Adrenal gland (tissue), 12 donors: ENCODE measurements around the gene PPM1M. TPM values are rescaled to one million over a fixed set of nuclear protein-coding genes. Genes with fewer than 3 reads are reported as not detected.

Experiments
- DNase-seq, 7 donors: peaks; one replicate each; pipeline ENCODE4 v3.0.0-alpha.2; 2019 to 2020
- H3K27ac ChIP-seq, 5 donors: fragments of 200-600 bp; sonication (generic) in 4 of 5; 1 replicate in 3 of 5; 2 replicates in 2 of 5; pipeline versions ENCODE4 v1.5.1 to v1.8.0; 2016 to 2020; ENCODE audit warnings: mild to moderate bottlenecking in 1 of 5
- H3K27me3 ChIP-seq: fragments of 200-600 bp; 2 replicates; pipeline ENCODE4 v1.8.0; 2021
- H3K36me3 ChIP-seq, 2 donors: fragments of 200-600 bp; replicated peaks in 1 of 2; 1 replicate in 1 of 2; 2 replicates in 1 of 2; pipeline versions ENCODE4 v1.5.1 to v1.8.0; 2018 to 2022
- H3K4me1 ChIP-seq, 2 donors: fragments of 200-600 bp; replicated peaks in 1 of 2; 1 replicate in 1 of 2; 2 replicates in 1 of 2; pipeline versions ENCODE4 v1.5.1 to v1.8.0; 2018 to 2021
- H3K4me3 ChIP-seq, 4 donors: fragments of 200-600 bp; sonication (generic) in 3 of 4; one replicate each; pipeline ENCODE4 v1.5.1; 2016 to 2018
- H3K9me3 ChIP-seq, 3 donors: fragments of 200-600 bp; sonication (generic) in 1 of 3; replicated peaks in 1 of 3; 1 replicate in 2 of 3; 2 replicates in 1 of 3; pipeline versions ENCODE4 v1.5.1 to v1.8.0; 2016 to 2021
- POLR2A ChIP-seq, 2 donors: fragments of 450-650 bp; IDR thresholded peaks; one replicate each; pipeline ENCODE4 v1.6.1; 2017; ENCODE audit warnings: antibody characterized with exemption in 2 of 2, mild to moderate bottlenecking in 2 of 2, moderate library complexity in 1 of 2
- WGBS, 4 donors: extraction: QIAGEN DNeasy Blood & Tissue Kit in 2 of 4; methylation state at CpG; one replicate each; pipeline versions ENCODE4 v1.1.5 to v1.1.7; 2013 to 2017; 5-methylcytosine and 5-hydroxymethylcytosine counted together
- intact Hi-C, 2 donors: fragments of 100-400 bp; cut with DNase I; formaldehyde crosslinking; loops; one replicate each; pipeline versions ENCODE4 v1.14.1 to v1.15.0; 2022 to 2023
- polyA plus RNA-seq, 3 donors: library from polyadenylated mRNA; stranded (reverse); fragments of 200-250 nt in 2 of 3; fragments of 350-450 nt in 1 of 3; fragmentation: Illumina TruSeq in 1 of 3; extraction: RNeasy Lipid Tissue Mini Kit (QIAGEN cat#74804) in 1 of 3; gene quantifications; one replicate each; pipeline ENCODE4 v1.2.3, GENCODE V29; 2013 to 2014
- total RNA-seq, 9 donors: library from RNA; depleted of rRNA in 4 of 9; stranded (reverse); fragments of >200 nt in 4 of 9; fragments of 120-200 nt in 1 of 9; fragmentation: NEBNext Ultra II Directional in 1 of 9; extraction: Animal tissue kit (Norgen Biotek cat#: 25700) in 1 of 9; gene quantifications; one replicate each; pipeline versions ENCODE4 v1.1.0 to v1.2.4, GENCODE V29; 2013 to 2023
- TF ChIP-seq, protein P1 (sequence below), 6 experiments: fragments of 450-650 bp in 4 of 6; fragments of 200-600 bp in 2 of 6; sonication (generic) in 1 of 6; IDR thresholded peaks; 1 replicate in 5 of 6; 2 replicates in 1 of 6; pipeline versions ENCODE4 v1.5.1 to v1.8.0; 2016 to 2021; ENCODE audit warnings: antibody characterized with exemption in 6 of 6, mild to moderate bottlenecking in 2 of 6, moderate library complexity in 1 of 6
- donor health status: healthy with polysubstance abuse.
- donor health status: Bipolar disorder and iron deficiency.
- donor health status: DM: yes; HTN: yes; CAD: no.
- donor health status: DM: no; HTN: no; CAD: no.
- donor health status: DM: no; HTN: no; CAD: no.
- donor health status: DM: yes; HTN: yes; CAD: no.

The PPM1M gene
- total and polyA plus RNA-seq, 12 donors: 3.2 to 29.8 (median 21.7) TPM

GRCh38 chr3:52221563-52222318, 23.8 kb upstream of the PPM1M start:
- intact Hi-C loops: loop anchor here (5.0 kb wide), 2 partner anchors 106 to 126 kb away; no protein-coding TSS in a partner anchor
- TF ChIP-seq POLR2A (IDR thresholded peaks at IDR 0.05): no peak
- TF ChIP-seq, protein P1, sequence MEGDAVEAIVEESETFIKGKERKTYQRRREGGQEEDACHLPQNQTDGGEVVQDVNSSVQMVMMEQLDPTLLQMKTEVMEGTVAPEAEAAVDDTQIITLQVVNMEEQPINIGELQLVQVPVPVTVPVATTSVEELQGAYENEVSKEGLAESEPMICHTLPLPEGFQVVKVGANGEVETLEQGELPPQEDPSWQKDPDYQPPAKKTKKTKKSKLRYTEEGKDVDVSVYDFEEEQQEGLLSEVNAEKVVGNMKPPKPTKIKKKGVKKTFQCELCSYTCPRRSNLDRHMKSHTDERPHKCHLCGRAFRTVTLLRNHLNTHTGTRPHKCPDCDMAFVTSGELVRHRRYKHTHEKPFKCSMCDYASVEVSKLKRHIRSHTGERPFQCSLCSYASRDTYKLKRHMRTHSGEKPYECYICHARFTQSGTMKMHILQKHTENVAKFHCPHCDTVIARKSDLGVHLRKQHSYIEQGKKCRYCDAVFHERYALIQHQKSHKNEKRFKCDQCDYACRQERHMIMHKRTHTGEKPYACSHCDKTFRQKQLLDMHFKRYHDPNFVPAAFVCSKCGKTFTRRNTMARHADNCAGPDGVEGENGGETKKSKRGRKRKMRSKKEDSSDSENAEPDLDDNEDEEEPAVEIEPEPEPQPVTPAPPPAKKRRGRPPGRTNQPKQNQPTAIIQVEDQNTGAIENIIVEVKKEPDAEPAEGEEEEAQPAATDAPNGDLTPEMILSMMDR (IDR thresholded peaks at IDR 0.05): no peak
- Histone ChIP-seq H3K4me1 (peaks cover 0 to 14% of the 10 kb centered on the region in 2 donors), H3K4me3 (no peak overlapping the region), H3K27ac (no peak overlapping the region), H3K27me3 (no peaks in the 10 kb centered on the region), H3K36me3 (no peaks in the 10 kb centered on the region), H3K9me3 (no peaks in the 10 kb centered on the region)
- WGBS, 4 donors: 64 to 94% (median 79%) methylated on average over 13 to 34 of the region's 34 CpGs
- no peak for DNase-seq

- WGBS, 4 donors: 89 to 92% (median 90%) methylated on average over 37 to 41 of the region's 41 CpGs
- intact Hi-C loops: loop anchor here (5.0 kb wide), 2 partner anchors 105 to 125 kb away; no protein-coding TSS in a partner anchor
- DNase-seq: no peak
- TF ChIP-seq, protein P1 (IDR thresholded peaks at IDR 0.05): no peak
- TF ChIP-seq POLR2A (IDR thresholded peaks at IDR 0.05): no peak
- H3K4me1 ChIP-seq: peaks cover 0 to 6% of the 10 kb centered on the region in 2 donors
- H3K36me3 ChIP-seq: no peaks in the 10 kb centered on the region
- H3K27ac ChIP-seq: no peak overlapping the region
- H3K9me3 ChIP-seq: no peaks in the 10 kb centered on the region
- H3K27me3 ChIP-seq: no peaks in the 10 kb centered on the region
- no peak overlapping the region for H3K4me3 ChIP-seq
Observed at GRCh38 chr3:52222319-52223221, 23.0 kb upstream of the PPM1M start.

- no peaks in the 10 kb centered on the region for H3K4me1 ChIP-seq
- no peak overlapping the region for H3K27ac ChIP-seq
- no peaks in the 10 kb centered on the region for H3K27me3 ChIP-seq
- DNase-seq: no peak
- intact Hi-C loops: loop anchor here (5.0 kb wide), 2 partner anchors 104 to 124 kb away; no protein-coding TSS in a partner anchor
- H3K36me3 ChIP-seq: peaks cover 0 to 2% of the 10 kb centered on the region in 2 donors
- no peaks in the 10 kb centered on the region for H3K9me3 ChIP-seq
- WGBS, 4 donors: 88 to 94% (median 93%) methylated on average over 15 to 32 of the region's 32 CpGs
- TF ChIP-seq, protein P1 (IDR thresholded peaks at IDR 0.05): no peak
- no peak for TF ChIP-seq POLR2A (IDR thresholded peaks at IDR 0.05)
- no peak overlapping the region for H3K4me3 ChIP-seq
Observed at GRCh38 chr3:52223449-52224408, 21.8 kb upstream of the PPM1M start.
